Right lobe of liver (tissue), 6 donors: ENCODE data around the gene ITPR2. TPM values are rescaled to one million over a fixed set of nuclear protein-coding genes. Genes with fewer than 3 reads are reported as not detected.

Source experiments
- ATAC-seq, 4 donors: fragments of 200-7000 bp; cut with Tn5 transposase; one replicate each; pipeline ENCODE4 v1.9.1; 2020; ENCODE audit warnings: mild to moderate bottlenecking in 4 of 4, moderate library complexity in 4 of 4
- DNase-seq, 3 donors: peaks; one replicate each; pipeline ENCODE4 v3.0.0-alpha.2; 2020
- H3K27ac ChIP-seq, 3 donors: fragments of 200-600 bp; one replicate each; pipeline ENCODE4 v1.8.0; 2022
- H3K27me3 ChIP-seq, 2 donors: fragments of 200-600 bp; one replicate each; pipeline ENCODE4 v1.8.0; 2022
- H3K36me3 ChIP-seq, 4 donors: fragments of 200-600 bp; sonication (generic) in 1 of 4; one replicate each; pipeline versions ENCODE4 v1.5.1 to v1.8.0; 2017 to 2022; ENCODE audit warnings: control low read depth in 1 of 4
- H3K4me1 ChIP-seq, 4 donors: fragments of 200-600 bp; sonication (generic) in 1 of 4; one replicate each; pipeline versions ENCODE4 v1.5.1 to v1.8.0; 2017 to 2022; ENCODE audit warnings: control low read depth in 1 of 4
- H3K4me3 ChIP-seq, 3 donors: fragments of 200-600 bp; one replicate each; pipeline ENCODE4 v1.8.0; 2022
- H3K9me3 ChIP-seq, 4 donors: fragments of 200-600 bp; sonication (generic) in 1 of 4; one replicate each; pipeline versions ENCODE4 v1.5.1 to v1.8.0; 2017 to 2022; ENCODE audit warnings: control low read depth in 1 of 4
- CTCF ChIP-seq, 4 donors: fragments of 200-600 bp in 3 of 4; fragments of 450-650 bp in 1 of 4; IDR thresholded peaks; one replicate each; pipeline versions ENCODE4 v1.5.1 to v1.8.0; 2016 to 2022; ENCODE audit warnings: antibody characterized with exemption in 4 of 4, mild to moderate bottlenecking in 2 of 4
- POLR2A ChIP-seq: fragments of 450-650 bp; IDR thresholded peaks from one replicate; pipeline ENCODE4 v1.6.1; 2017; ENCODE audit warnings: antibody characterized with exemption, mild to moderate bottlenecking
- WGBS: methylation state at CpG from one replicate; pipeline ENCODE4 v1.1.6; 2018; ENCODE audit warnings: low coverage, low lambda C conversion rate; ENCODE audit not compliant: insufficient coverage; ENCODE audit errors: missing lambda C conversion rate; 5-methylcytosine and 5-hydroxymethylcytosine counted together
- intact Hi-C, 2 donors: fragments of 100-400 bp; cut with DNase I; formaldehyde crosslinking; loops; one replicate each; pipeline versions ENCODE4 v1.11.2 to v1.14.1; 2022
- total RNA-seq, 6 experiments: library from RNA; depleted of rRNA in 2 of 6; stranded (reverse); fragments of >200 nt in 2 of 6; fragmentation: NEBNext Ultra II Directional in 3 of 6; extraction: Animal tissue kit (Norgen Biotek cat#: 25700) in 3 of 6; gene quantifications; one replicate each; pipeline versions ENCODE4 v1.1.0 to v1.2.4, GENCODE V29; 2016 to 2023
- donor health status: DM: no; HTN: yes; CAD: no.
- donor health status: DM: no; HTN: no; CAD: no.
- donor health status: DM: no; HTN: no; CAD: no.
- donor health status: DM: no; HTN: yes; CAD: no.
- donor health status: DM: no; HTN: yes; CAD: no.

Gene ITPR2
- total RNA-seq, 6 experiments from 2014 or later: 39.3 to 114 (median 57.2) TPM

- WGBS: 72% methylated on average over 2 of the region's 2 CpGs
- Histone ChIP-seq H3K27me3 (no peaks in the 10 kb centered on the region), H3K4me1 (no peaks in the 10 kb centered on the region), H3K4me3 (no peak overlapping the region), H3K9me3 (no peaks in the 10 kb centered on the region), H3K27ac (no peak overlapping the region), H3K36me3 (no peaks in the 10 kb centered on the region)
- no peak for TF ChIP-seq CTCF (IDR thresholded peaks at IDR 0.05)
- no peak for TF ChIP-seq POLR2A
- intact Hi-C loops: no loop called here
- no peak for ATAC-seq
- DNase-seq: no peak
These were observed 528.7 kb downstream of the ITPR2 start for GRCh38 chr12:26304273-26304672.

DNA sequence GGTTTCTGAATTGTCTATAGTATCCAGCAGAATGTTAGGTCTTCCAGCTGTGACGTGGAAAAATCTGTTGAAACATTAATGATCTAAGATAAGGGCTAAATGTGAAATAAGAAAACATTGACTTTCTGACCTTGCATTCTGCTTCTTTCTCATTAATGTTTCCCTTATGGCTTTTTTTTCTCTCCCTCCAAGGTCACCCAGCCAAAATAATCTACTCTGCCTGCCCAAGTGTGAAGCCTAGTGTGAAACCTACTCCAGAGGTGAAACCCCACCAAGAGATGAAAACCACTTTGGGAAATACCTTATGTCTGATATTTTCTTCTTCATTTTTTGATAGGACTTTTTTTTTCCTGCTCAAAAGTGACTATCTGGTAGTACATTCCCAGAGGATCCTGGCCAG is 529.6 kb downstream of the ITPR2 start:
- no peak overlapping the region for H3K4me3 ChIP-seq
- intact Hi-C loops: no loop called here
- H3K9me3 ChIP-seq: no peaks in the 10 kb centered on the region
- H3K27me3 ChIP-seq: no peaks in the 10 kb centered on the region
- DNase-seq: no peak
- 58% methylated on average over 1 of the region's 1 CpG for WGBS
- no peaks in the 10 kb centered on the region for H3K4me1 ChIP-seq
- no peaks in the 10 kb centered on the region for H3K36me3 ChIP-seq
- no peak overlapping the region for H3K27ac ChIP-seq
- TF ChIP-seq CTCF (IDR thresholded peaks at IDR 0.05) (no peak), POLR2A (no peak)
- ATAC-seq: no peak

- DNase-seq: no peak
- no peak overlapping the region for H3K27ac ChIP-seq
- 94% methylated on average over 3 of the region's 3 CpGs for WGBS
- intact Hi-C loops: no loop called here
- H3K4me3 ChIP-seq: no peak overlapping the region
- H3K27me3 ChIP-seq: no peaks in the 10 kb centered on the region
- H3K9me3 ChIP-seq: no peaks in the 10 kb centered on the region
- TF ChIP-seq CTCF (IDR thresholded peaks at IDR 0.05): no peak
- TF ChIP-seq POLR2A: no peak
- H3K4me1 ChIP-seq: no peaks in the 10 kb centered on the region
- no peak for ATAC-seq
- no peaks in the 10 kb centered on the region for H3K36me3 ChIP-seq
These were observed 530.2 kb downstream of the ITPR2 start for GRCh38 chr12:26302776-26303175.

DNA sequence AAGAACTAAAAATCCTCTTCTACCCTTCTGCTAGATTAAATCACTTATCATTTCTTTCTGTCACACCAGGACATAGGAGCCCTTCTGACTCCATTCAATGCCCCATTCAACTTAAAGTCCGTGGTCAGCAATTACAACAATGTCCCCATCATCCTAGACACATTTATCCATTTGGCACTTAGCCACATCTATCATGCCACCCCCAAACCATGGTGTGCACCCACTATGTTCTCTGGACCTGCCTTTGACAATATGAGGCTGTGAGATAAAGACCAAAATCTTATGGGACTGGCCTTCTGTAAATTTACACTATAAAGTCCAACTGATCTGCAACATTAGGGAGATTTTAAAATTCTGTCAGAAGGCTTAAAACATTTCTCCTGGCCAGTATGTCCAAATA is 533.2 kb downstream of the ITPR2 start:
- no peaks in the 10 kb centered on the region for H3K9me3 ChIP-seq
- DNase-seq: no peak
- H3K27ac ChIP-seq: no peak overlapping the region
- ATAC-seq: no peak
- TF ChIP-seq CTCF (IDR thresholded peaks at IDR 0.05) (no peak), POLR2A (no peak)
- no peaks in the 10 kb centered on the region for H3K36me3 ChIP-seq
- intact Hi-C loops: no loop called here
- 78% methylated on average over 1 of the region's 1 CpG for WGBS
- no peaks in the 10 kb centered on the region for H3K4me1 ChIP-seq
- H3K4me3 ChIP-seq: no peak overlapping the region
- no peaks in the 10 kb centered on the region for H3K27me3 ChIP-seq
